Fibroblast of lung (primary cell): Measurements from ENCODE around the gene EGLN1. TPM values are rescaled to one million over a fixed set of nuclear protein-coding genes. Genes with fewer than 3 reads are reported as not detected.

Source experiments
- DNase-seq, 2 donors: peaks; one replicate each; pipeline versions ENCODE4 v3.0.0 to v3.0.0-alpha.2; 2010; ENCODE audit warnings: low read depth in 2 of 2
- H2AFZ ChIP-seq: 2 replicates; pipeline ENCODE4 v1.5.1; 2012; ENCODE audit warnings: low read length, control low read depth, inconsistent platforms
- H3K27ac ChIP-seq: 2 replicates; pipeline ENCODE4 v1.5.1; 2011; ENCODE audit warnings: low read length, control low read depth; ENCODE audit not compliant: insufficient read depth
- H3K27me3 ChIP-seq: 2 replicates; pipeline ENCODE4 v1.5.1; 2011; ENCODE audit warnings: mild to moderate bottlenecking, low read length; ENCODE audit not compliant: control insufficient read depth, insufficient read depth
- H3K36me3 ChIP-seq: 2 replicates; pipeline ENCODE4 v1.5.1; 2011; ENCODE audit warnings: low read length; ENCODE audit not compliant: control insufficient read depth, insufficient read depth
- H3K4me1 ChIP-seq: 2 replicates; pipeline ENCODE4 v1.5.1; 2011; ENCODE audit warnings: low read length; ENCODE audit not compliant: control insufficient read depth, insufficient read depth; ENCODE audit errors: extremely low read depth
- H3K4me2 ChIP-seq: 2 replicates; pipeline ENCODE4 v1.5.1; 2011; ENCODE audit warnings: low read length, control low read depth; ENCODE audit not compliant: insufficient read depth; ENCODE audit errors: extremely low read depth
- H3K4me3 ChIP-seq, 4 experiments: fragments of 200-600 bp in 1 of 4; sonication (generic) in 1 of 4; replicated peaks in 1 of 4; 2 replicates each; pipeline ENCODE4 v1.5.1; 2011 to 2016; ENCODE audit warnings: low read length in 4 of 4, low read depth in 3 of 4, mild to moderate bottlenecking in 3 of 4, control low read depth in 2 of 4, inconsistent platforms in 1 of 4, mixed read lengths in 1 of 4; ENCODE audit not compliant: insufficient read depth in 1 of 4; ENCODE audit errors: control extremely low read depth in 1 of 4
- H3K79me2 ChIP-seq: 2 replicates; pipeline ENCODE4 v1.5.1; 2012; ENCODE audit warnings: mild to moderate bottlenecking, low read length, inconsistent platforms; ENCODE audit not compliant: control insufficient read depth, insufficient read depth
- H3K9ac ChIP-seq: 2 replicates; pipeline ENCODE4 v1.5.1; 2011; ENCODE audit warnings: mild to moderate bottlenecking, low read length, control low read depth; ENCODE audit not compliant: insufficient read depth
- H3K9me3 ChIP-seq: 2 replicates; pipeline ENCODE4 v1.5.1; 2012; ENCODE audit warnings: low read depth, low read length; ENCODE audit not compliant: control insufficient read depth, insufficient read depth
- H4K20me1 ChIP-seq: 2 replicates; pipeline ENCODE4 v1.5.1; 2011; ENCODE audit warnings: low read length; ENCODE audit not compliant: control insufficient read depth, insufficient read depth; ENCODE audit errors: extremely low read depth
- EZH2 ChIP-seq: IDR thresholded peaks from 2 replicates; pipeline ENCODE4 v1.5.1; 2012; ENCODE audit warnings: low read length, control low read depth, mild to moderate bottlenecking; ENCODE audit errors: missing control alignments
- polyA plus RNA-seq, 2 donors: library from polyadenylated mRNA; depleted of rRNA in 1 of 2; stranded (reverse) in 1 of 2; unstranded in 1 of 2; fragments of >200 nt; gene quantifications; 2 replicates each; pipeline ENCODE4 v1.2.1, GENCODE V29; 2011 to 2012; ENCODE audit warnings: missing spikeins in 1 of 2
- total RNA-seq: library from RNA; depleted of rRNA; stranded (reverse); fragments of >200 nt; gene quantifications from 2 replicates; pipeline ENCODE4 v1.2.1, GENCODE V29; 2014
- TF ChIP-seq, protein P1 (sequence below), 2 donors: IDR thresholded peaks in 1 of 2; conservative IDR thresholded peaks in 1 of 2; 1 replicate in 1 of 2; 2 replicates in 1 of 2; pipeline ENCODE4 v1.5.1; 2011 to 2012; ENCODE audit warnings: low read length in 2 of 2, control low read depth in 1 of 2, inconsistent platforms in 1 of 2, low read depth in 1 of 2, mild to moderate bottlenecking in 1 of 2

EGLN1 gene
- total and polyA plus RNA-seq, 2 donors (not counting 1 experiment from before 2014, with no cell fraction given), result 49.3 to 50.9 TPM

DNA sequence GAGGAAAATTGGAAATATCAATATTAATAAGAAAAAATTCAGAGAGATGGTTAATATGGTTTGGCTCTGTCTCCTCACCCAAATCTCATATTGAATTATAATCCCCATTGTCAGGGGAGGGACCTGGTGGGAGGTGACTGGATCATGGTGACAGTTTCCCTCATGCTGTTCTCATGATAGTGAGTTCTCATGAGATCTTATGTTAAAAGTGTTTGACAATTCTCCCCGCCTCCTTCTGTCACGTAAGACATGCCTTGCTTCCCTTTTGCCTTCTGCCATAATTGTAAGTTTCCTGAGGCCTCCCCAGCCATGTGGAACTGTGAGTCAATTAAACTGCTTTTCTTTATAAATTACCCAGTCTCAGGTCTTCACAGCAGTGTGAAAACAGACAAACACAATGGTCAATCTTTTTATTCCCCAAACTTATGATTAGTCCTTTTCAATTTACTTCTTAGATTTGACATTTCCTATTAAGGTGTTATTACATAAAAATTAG is 11.0 kb downstream of the EGLN1 start:
- no peak overlapping the region for H2AFZ ChIP-seq
- H3K27me3 ChIP-seq, result no peaks in the 10 kb centered on the region
- no peak overlapping the region for H3K27ac ChIP-seq
- TF ChIP-seq EZH2, result no peak
- TF ChIP-seq, protein P1, sequence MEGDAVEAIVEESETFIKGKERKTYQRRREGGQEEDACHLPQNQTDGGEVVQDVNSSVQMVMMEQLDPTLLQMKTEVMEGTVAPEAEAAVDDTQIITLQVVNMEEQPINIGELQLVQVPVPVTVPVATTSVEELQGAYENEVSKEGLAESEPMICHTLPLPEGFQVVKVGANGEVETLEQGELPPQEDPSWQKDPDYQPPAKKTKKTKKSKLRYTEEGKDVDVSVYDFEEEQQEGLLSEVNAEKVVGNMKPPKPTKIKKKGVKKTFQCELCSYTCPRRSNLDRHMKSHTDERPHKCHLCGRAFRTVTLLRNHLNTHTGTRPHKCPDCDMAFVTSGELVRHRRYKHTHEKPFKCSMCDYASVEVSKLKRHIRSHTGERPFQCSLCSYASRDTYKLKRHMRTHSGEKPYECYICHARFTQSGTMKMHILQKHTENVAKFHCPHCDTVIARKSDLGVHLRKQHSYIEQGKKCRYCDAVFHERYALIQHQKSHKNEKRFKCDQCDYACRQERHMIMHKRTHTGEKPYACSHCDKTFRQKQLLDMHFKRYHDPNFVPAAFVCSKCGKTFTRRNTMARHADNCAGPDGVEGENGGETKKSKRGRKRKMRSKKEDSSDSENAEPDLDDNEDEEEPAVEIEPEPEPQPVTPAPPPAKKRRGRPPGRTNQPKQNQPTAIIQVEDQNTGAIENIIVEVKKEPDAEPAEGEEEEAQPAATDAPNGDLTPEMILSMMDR (conservative IDR thresholded peaks at IDR 0.05 in 1 of 2, IDR thresholded peaks at IDR 0.05 in 1 of 2; ENCODE audit: low read depth in 1 of 2, low read length in 2 of 2), result no peak
- peaks cover 4% of the 10 kb centered on the region for H3K4me1 ChIP-seq
- H3K79me2 ChIP-seq, result peaks cover 69% of the 10 kb centered on the region
- no peaks in the 10 kb centered on the region for H3K36me3 ChIP-seq
- no peak overlapping the region for H3K4me2 ChIP-seq
- H4K20me1 ChIP-seq, result no peaks in the 10 kb centered on the region
- no peak overlapping the region for H3K4me3 ChIP-seq
- no peak for DNase-seq
- H3K9ac ChIP-seq, result no peak overlapping the region
- H3K9me3 ChIP-seq, result no peaks in the 10 kb centered on the region

GRCh38 chr1:231410036-231410612 is 12.0 kb downstream of the EGLN1 start:
- Histone ChIP-seq H3K9ac (no peak overlapping the region), H3K9me3 (no peaks in the 10 kb centered on the region), H3K4me2 (no peak overlapping the region), H3K4me1 (peaks cover 4% of the 10 kb centered on the region), H4K20me1 (no peaks in the 10 kb centered on the region), H3K27me3 (no peaks in the 10 kb centered on the region), H3K27ac (no peak overlapping the region), H3K36me3 (no peaks in the 10 kb centered on the region), H2AFZ (no peak overlapping the region), H3K79me2 (peaks cover 65% of the 10 kb centered on the region), H3K4me3 (no peak overlapping the region)
- peak; percentile 55 to 63 for DNase-seq
- TF ChIP-seq, protein P1 (conservative IDR thresholded peaks at IDR 0.05 in 1 of 2, IDR thresholded peaks at IDR 0.05 in 1 of 2; ENCODE audit: low read depth in 1 of 2, low read length in 2 of 2), result no peak
- no peak for TF ChIP-seq EZH2

DNA sequence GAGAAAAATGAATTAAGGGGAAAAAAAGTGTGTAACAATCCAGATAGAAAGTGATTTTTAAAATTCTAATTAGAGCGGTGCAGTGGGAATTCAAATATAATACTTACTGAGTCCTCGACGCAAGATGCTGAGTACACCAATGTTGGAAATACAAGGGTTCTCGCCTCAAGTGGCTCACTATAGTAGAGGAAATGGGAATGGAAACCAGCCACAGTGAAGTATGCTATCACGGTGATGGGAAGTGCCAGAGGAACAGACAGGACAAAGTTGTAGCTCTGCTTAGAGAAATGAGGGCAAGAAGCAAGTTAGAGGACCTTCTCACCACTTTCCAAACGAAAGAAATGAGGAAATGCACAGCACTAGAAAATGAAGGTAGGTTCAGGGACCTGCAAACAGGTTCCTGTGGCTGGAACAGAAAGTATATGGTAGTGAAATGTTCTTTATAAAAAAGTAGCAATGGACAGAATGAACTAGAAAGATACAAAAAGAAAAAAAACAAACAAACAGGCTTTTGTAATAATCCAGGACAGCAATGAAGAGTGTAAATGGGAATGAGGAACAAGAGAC is 13.5 kb downstream of the EGLN1 start:
- Histone ChIP-seq H3K27ac (no peak overlapping the region), H2AFZ (no peak overlapping the region), H3K36me3 (no peaks in the 10 kb centered on the region), H3K4me2 (no peak overlapping the region), H4K20me1 (no peaks in the 10 kb centered on the region), H3K27me3 (no peaks in the 10 kb centered on the region), H3K4me3 (no peak overlapping the region), H3K9ac (no peak overlapping the region), H3K9me3 (no peaks in the 10 kb centered on the region), H3K79me2 (peaks cover 56% of the 10 kb centered on the region), H3K4me1 (peaks cover 4% of the 10 kb centered on the region)
- DNase-seq, result no peak
- TF ChIP-seq EZH2, result no peak
- TF ChIP-seq, protein P1 (conservative IDR thresholded peaks at IDR 0.05 in 1 of 2, IDR thresholded peaks at IDR 0.05 in 1 of 2; ENCODE audit: low read depth in 1 of 2, low read length in 2 of 2), result no peak
